Peyer's patch (tissue), 4 donors: ENCODE data around the gene PODN.

Experiments used
- CTCF ChIP-seq, 6 experiments: fragments of 450-650 bp in 4 of 6; fragments of 200-600 bp in 2 of 6; sonication (generic) in 1 of 6; IDR thresholded peaks; one replicate each; pipeline ENCODE4 v1.5.1; 2017 to 2019; ENCODE audit warnings: antibody characterized with exemption in 6 of 6, mild to moderate bottlenecking in 3 of 6, moderate library complexity in 1 of 6
- POLR2A ChIP-seq, 2 donors: fragments of 450-650 bp; IDR thresholded peaks; one replicate each; pipeline ENCODE4 v1.5.1; 2017; ENCODE audit warnings: antibody characterized with exemption in 2 of 2, mild to moderate bottlenecking in 2 of 2, moderate library complexity in 2 of 2

DNA sequence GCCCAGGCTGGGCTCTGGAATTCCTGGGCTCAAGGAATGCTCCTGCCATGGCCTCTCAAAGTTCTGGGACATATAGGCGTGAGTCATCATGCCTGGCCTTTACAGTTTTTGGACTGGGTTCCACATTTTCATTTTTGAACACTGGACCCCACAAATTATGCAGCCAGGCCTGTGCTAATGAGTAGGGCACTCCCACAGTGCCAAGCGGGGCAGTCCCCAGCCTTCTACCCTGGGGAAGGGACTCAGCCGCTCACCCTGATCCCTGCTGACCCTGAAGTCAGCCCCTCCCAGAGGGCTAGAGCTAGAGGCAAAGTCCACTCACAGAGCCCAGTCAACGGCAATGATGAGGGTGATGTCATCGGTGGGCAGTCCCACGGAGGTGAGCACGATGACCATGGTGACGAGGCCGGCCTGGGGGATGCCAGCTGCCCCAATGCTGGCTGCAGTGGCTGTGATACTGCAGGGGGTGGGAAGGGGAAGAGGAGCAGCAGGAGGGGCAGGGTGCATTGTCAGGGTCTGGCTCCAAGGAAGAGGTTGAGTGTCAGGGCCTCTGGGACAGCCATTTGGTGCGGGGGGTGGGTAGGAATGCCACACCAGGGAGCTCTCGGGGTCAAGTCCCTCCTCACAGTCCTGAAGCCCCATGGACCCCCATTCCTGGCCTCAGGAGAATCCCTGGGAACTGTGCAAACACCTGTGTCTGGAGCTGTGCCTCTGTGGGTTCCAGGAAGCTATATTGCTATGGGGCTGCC is 27.6 kb downstream of the PODN start:
- no peak for TF ChIP-seq CTCF (IDR thresholded peaks at IDR 0.05)
- TF ChIP-seq POLR2A (IDR thresholded peaks at IDR 0.05): no peak
